ENCODE measurements around the gene ZMIZ1.

The ZMIZ1 gene

GRCh38 chr10:79238606-79239005, 169.8 kb downstream of the ZMIZ1 start:
- DNase-seq: no peak

DNA sequence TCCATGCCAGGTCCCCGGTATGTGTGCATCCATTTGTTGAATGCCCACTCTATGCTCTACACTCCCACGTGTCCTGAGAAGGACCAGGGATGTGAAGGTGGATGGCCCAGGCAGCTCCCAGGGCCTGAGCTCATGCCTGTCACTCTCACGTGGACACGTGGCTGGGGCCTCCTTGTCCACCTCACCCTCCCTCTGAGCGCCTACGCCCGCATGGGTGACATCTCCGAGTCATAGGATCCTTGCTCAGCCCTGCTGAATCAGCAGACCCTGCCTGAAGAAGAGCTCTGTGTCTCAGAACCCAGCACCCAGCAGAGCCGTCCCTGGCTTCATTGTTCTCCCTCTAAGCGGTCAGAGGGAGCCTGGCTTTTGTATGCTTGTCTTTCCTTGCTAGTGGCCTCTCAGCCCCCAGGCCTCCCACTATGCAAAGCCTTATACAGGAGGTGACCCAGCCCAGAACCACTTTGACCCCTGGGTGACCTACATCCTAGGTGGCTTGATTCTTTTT, 170.6 kb downstream of the ZMIZ1 start:
- no peak for DNase-seq

DNA sequence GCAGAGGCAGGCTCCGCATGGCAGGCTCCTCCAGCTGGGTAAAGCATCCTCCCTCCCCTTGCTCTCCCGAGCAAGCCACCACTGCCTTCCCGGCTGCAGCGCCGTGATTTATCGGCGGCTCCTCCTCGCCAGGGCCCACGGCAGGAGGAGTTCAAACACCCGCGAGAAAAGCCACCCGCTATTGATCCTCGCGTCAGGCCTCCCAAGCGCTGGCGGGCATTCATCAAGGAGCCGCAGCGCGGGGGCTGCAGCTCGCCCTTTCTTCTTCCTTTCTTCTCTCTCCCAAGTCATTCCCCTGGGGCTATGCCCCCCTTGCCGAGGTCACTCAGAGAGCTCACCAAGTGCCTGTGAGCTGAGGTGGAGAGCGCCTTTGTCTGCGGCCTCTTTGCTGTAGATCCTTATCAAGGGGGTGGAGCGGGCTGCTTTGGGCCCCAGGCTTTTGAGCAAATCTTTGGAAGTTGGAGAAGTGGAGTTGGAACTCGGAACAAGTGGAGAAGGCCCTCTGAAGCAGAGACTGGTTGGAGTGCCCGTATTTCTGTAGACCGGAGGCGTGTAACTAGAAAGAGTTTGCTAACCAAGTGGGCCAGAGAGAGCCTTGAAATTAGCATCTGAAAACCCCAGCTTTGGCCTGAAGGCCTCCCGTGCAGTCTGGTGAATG, 171.3 kb downstream of the ZMIZ1 start:
- no peak for DNase-seq

DNA sequence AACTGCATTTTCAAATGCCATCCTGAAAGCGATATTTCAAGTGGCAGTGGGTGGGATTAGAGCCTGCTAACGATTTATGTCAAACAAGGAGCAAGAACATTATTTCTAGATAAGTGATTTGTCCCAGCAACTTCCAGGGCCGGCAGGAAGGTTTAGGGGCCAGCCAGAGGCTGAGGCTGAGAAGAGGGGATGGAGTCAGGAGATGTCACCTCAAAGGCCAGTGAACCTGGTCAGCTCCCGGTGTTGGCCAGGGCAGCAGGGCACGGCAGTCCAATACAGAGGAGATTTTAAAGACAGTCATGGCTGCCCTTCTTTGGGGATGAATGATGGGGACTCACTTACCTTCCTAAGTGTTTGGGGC, 172.8 kb downstream of the ZMIZ1 start:
- DNase-seq: no peak

GRCh38 chr10:79241990-79242619, 173.3 kb downstream of the ZMIZ1 start:
- no peak for DNase-seq

- peak; percentile 35 for DNase-seq
These were observed 173.9 kb downstream of the ZMIZ1 start for GRCh38 chr10:79242620-79243152.

DNA sequence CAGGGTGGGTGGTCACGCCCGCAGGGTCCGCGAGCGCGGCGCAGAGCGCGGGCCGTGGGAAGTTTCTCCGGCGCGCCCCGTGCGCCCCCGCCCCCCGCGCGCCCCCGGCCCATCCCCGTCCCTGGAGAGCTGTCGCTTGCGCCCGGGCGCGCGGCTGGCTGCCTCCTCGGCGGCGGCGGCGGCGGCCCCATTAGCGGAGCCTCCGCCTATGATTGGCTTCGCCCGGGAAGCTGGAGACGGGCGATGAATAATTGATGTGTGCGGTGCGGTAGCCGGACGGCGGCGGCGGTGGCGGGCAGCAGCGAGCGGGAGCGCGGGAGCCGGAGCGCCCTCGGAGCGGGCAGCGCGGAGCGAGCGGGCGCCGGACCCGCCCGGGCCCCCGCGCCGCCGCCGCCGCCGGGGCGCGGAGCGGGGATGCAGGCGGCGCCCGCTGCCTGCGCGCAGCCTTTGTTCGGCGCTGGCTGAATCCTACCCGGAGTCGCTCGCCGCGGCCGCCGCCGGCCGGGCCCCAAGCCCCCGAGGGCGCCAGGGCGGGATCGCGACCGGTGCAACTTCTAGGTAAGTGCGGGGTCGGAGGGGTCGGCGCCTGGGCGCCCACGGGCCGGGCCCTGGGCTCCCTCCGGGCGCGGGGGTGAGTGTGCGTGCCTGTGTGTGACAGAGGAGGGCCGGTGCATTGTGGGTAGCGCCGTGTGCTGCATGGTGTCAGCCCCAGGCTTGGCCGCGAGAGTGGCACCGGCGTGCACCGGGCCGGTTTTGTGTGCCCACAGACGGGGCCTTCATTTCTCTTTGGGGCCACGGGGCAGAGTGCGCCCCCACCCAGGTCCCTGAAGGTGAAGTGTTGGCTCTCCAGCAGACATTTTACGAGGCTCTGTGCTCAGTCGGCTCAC, 174.7 kb downstream of the ZMIZ1 start:
- DNase-seq: peak; percentile 51

DNA sequence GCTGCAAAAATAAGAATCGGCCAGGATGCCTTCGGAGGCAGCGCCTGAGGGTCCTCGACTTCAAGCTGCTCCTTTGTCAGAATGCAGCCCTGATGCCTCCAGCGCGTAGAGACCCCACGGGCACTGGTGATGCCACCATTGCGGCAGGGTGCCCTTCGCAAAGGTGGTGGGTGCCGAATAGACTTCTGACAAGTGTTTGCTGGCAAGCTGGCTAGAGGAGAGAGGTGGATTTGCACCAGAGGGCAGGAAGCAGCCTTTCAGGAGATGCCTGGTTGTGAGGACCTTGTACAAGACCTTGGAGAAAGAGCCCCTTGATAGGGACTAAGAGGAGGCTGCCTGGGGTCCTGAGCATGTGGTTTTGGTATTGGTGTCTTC, 175.3 kb downstream of the ZMIZ1 start:
- DNase-seq: no peak

DNA sequence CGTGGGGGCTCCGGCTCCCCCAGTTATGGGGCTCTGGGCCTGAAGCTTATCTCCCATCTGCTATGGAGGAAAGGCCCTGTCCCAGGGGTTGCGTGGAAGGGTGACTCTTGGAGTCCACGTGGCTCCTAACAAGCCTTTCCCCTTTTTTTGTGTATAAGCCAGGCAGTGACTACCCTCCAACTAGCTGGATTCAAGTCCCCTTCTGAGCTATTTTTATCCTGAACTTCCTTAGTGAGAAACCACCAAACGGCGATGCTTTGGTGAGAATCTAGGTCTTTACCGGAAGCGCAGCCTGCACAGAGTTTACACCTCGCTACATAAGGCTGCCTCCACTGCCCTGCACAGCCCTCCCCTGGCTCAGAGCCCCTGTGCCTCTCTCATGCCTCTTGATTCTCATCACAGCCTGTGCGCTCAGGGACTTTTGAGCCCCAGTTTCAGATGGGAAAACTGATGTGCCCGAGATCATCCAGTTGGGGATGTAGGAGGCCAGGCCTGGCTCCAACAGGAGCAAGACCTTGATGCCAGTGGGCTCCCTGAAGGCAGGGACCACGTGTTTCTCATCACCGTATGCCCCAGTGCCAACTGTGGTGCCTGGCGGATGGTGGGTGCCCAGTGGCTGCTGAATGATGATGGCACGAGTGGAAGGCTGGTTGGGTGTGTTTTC, 176.2 kb downstream of the ZMIZ1 start:
- DNase-seq: no peak

DNA sequence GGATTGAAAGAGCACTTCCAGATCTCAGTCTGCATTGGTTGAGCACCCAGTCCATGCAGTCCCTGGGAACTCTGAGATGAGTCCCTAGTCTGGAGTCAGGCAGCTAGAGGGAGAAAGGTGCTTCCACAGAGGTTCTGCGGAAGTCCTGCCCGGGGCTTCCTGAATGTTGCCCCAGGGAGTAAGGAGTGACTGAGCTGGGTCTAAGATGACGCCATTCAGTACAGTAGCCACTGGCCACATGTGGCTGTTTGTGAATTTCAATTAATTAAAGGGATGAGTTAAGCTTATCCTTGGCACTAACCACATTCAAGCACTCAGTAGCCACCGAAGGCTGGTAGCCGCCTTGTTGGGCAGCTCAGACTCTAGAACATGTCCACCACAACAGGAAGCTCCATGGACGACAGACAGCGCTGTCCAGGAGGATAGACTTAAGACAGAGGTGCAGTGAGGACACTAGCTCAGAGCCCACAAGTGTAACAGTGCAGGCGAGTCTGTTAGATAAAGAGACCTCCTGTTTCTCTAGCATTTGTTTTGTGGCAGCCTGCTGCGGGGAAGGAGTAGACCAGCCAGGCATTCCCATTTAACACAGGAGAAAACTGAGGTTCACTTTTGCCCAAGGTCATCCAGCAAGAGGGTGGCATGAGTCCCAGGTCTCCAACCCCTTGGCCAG, 176.9 kb downstream of the ZMIZ1 start:
- DNase-seq: no peak

GRCh38 chr10:79246209-79246581, 177.4 kb downstream of the ZMIZ1 start:
- no peak for DNase-seq

GRCh38 chr10:79246606-79247275, 178.0 kb downstream of the ZMIZ1 start:
- no peak for DNase-seq

DNA sequence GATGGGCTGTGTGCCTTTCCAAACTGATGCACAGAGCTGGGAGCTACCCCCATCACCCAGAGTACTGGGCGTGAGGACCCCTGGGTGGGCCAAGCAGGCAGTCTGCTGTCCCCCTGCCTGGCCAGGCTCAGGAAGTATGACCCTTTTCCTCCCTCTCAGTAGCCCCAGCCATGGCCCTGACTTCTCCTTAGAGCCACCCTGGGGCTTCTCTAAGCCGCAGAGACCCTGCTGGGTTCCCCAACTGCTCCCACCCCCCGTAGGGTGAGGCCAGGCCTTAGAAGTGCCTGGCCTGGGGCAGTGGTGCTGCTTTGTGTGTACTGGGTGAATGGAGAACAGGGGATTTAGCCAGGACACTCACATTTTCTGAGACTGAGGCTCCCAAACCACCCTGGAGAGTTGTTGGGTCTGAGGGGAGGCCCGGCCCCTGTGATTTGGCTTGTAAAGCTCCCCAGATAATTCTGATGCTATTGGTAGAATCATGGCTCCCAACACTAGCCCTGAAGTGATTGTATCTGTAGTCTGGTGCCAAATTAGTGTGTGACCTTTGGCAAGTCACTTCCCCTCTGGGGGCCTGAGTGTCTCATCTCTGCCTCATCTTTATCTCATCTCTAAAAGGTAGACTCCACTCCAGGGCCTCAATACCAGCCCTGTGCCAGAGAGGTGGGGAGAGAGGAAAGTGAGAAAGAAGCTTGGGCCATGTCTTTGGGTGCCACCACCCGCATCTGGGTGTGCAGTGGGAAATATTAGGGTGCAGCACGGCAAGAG, 178.8 kb downstream of the ZMIZ1 start:
- DNase-seq: no peak

- DNase-seq: no peak
These were observed 179.8 kb downstream of the ZMIZ1 start for GRCh38 chr10:79248341-79249185.

GRCh38 chr10:79249186-79250121, 180.7 kb downstream of the ZMIZ1 start:
- no peak for DNase-seq

GRCh38 chr10:79250259-79250658, 181.5 kb downstream of the ZMIZ1 start:
- DNase-seq: no peak

- DNase-seq: no peak
These were observed 183.7 kb downstream of the ZMIZ1 start for GRCh38 chr10:79252450-79252849.

GRCh38 chr10:79252971-79253370, 184.2 kb downstream of the ZMIZ1 start:
- no peak for DNase-seq

DNA sequence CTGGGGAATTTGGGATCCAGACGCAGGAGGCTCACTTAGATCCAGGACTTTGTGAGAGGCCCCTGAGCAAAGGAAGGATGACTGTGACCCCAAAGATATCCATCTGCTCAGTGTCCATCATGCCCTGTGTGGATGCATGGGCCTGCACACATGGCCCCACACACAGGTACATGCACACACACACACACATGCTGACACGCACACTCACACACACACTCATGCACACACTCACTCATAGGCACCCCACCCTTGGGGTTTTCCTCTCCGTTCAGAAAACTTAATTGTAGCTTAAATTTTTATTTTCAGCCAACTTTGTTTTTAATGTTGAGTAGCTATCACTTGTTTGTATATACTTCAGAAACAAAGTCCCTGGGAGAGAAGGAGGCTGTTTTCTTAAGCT, 184.9 kb downstream of the ZMIZ1 start:
- no peak for DNase-seq
